GM21723 (cell line): Measurements from ENCODE around the gene CMTM8.
"Not testable (repeated sequence)": the region's sequence is repeated elsewhere in the genome, so short reads cannot be mapped to it uniquely, and the experiment has no call there.

Experiments used
- ATAC-seq: cut with Tn5 transposase; IDR thresholded peaks from one replicate; pipeline ENCODE4 v1.9.1; 2021; ENCODE audit warnings: mild to moderate bottlenecking, moderate library complexity; ENCODE audit not compliant: unreplicated experiment

Gene CMTM8

GRCh38 chr3:32374788-32375595 is 136.5 kb downstream of the CMTM8 start:
- peak; percentile 76 for ATAC-seq

- no peak for ATAC-seq
Measured at GRCh38 chr3:32375596-32375930, 137.1 kb downstream of the CMTM8 start.

- no peak for ATAC-seq
Measured at GRCh38 chr3:32376115-32376514, 137.6 kb downstream of the CMTM8 start.

GRCh38 chr3:32379831-32380500 is 141.5 kb downstream of the CMTM8 start:
- no peak for ATAC-seq

GRCh38 chr3:32381922-32382321 is 143.4 kb downstream of the CMTM8 start:
- no peak for ATAC-seq

- no peak for ATAC-seq
Measured at GRCh38 chr3:32383136-32383711, 144.7 kb downstream of the CMTM8 start.

- no peak for ATAC-seq
Measured at GRCh38 chr3:32384938-32385337, 146.5 kb downstream of the CMTM8 start.

GRCh38 chr3:32387512-32387911 is 149.0 kb downstream of the CMTM8 start:
- ATAC-seq: no peak

- not testable (repeated sequence) for ATAC-seq
Measured at GRCh38 chr3:32389577-32389976, 151.1 kb downstream of the CMTM8 start.

GRCh38 chr3:32391643-32392535 is 153.4 kb downstream of the CMTM8 start, which contains the start of gene CMTM7:
TSS of gene CMTM7 (plus strand) at chr3:32391853. CDS start at chr3:32391907, 54 bp downstream.
- peak; percentile 56 for ATAC-seq

- peak; percentile 27 for ATAC-seq
Measured at GRCh38 chr3:32392536-32393302, 154.2 kb downstream of the CMTM8 start.

- ATAC-seq: no peak
Measured at GRCh38 chr3:32395496-32395895, 157.0 kb downstream of the CMTM8 start.

GRCh38 chr3:32397941-32398340 is 159.5 kb downstream of the CMTM8 start:
- no peak for ATAC-seq

- ATAC-seq: no peak
Measured at GRCh38 chr3:32398531-32398930, 160.1 kb downstream of the CMTM8 start.

GRCh38 chr3:32399030-32399620 is 160.6 kb downstream of the CMTM8 start:
- ATAC-seq: no peak

GRCh38 chr3:32401126-32401525 is 162.6 kb downstream of the CMTM8 start:
- peak; percentile 18 for ATAC-seq

- peak; percentile 84 for ATAC-seq
Measured at GRCh38 chr3:32401556-32402081, 163.1 kb downstream of the CMTM8 start.

GRCh38 chr3:32403663-32404062 is 165.2 kb downstream of the CMTM8 start:
- no peak for ATAC-seq

GRCh38 chr3:32404714-32405113 is 166.2 kb downstream of the CMTM8 start:
- no peak for ATAC-seq

- no peak for ATAC-seq
Measured at GRCh38 chr3:32405155-32405554, 166.7 kb downstream of the CMTM8 start.
